Head of caudate nucleus (tissue), 42 donors: Measurements from ENCODE around the gene HTT.

Source experiments
- DNase-seq, 42 donors: peaks; one replicate each; pipeline versions ENCODE4 v3.0.0 to v3.0.0-alpha.2; 2020 to 2021; ENCODE audit warnings: mixed read lengths in 7 of 42
- intact Hi-C: fragments of 100-400 bp; cut with DNase I; formaldehyde crosslinking; loops from one replicate; pipeline ENCODE4 v1.15.0; 2022

The HTT gene

GRCh38 chr4:3286335-3287175, 212.1 kb downstream of the HTT start:
- peak in 10 of 42 donors; percentile 4 to 63 (median 14) for DNase-seq
- intact Hi-C loops, result no loop called here

GRCh38 chr4:3287271-3287971, 212.9 kb downstream of the HTT start:
- peak in 8 of 42 donors; percentile 12 to 36 (median 18) for DNase-seq
- intact Hi-C loops, result no loop called here

- DNase-seq, result peak in 5 of 42 donors; percentile 10 to 36 (median 11)
- intact Hi-C loops, result no loop called here
These were observed 213.6 kb downstream of the HTT start for GRCh38 chr4:3287972-3288570.

GRCh38 chr4:3288571-3289094, 214.2 kb downstream of the HTT start:
- intact Hi-C loops, result no loop called here
- DNase-seq, result peak in 8 of 42 donors; percentile 4 to 43 (median 14)

GRCh38 chr4:3290476-3290875, 216.0 kb downstream of the HTT start:
- intact Hi-C loops, result no loop called here

GRCh38 chr4:3290889-3291321, 216.4 kb downstream of the HTT start:
- intact Hi-C loops, result no loop called here
- peak in 5 of 42 donors; percentile 1 to 26 (median 10) for DNase-seq

More at GRCh38 chr4:3290476-3290875, 216.0 kb downstream of the HTT start:
- peak in 5 of 42 donors; percentile 4 to 30 (median 8) for DNase-seq

GRCh38 chr4:3291411-3291968, 217.0 kb downstream of the HTT start:
- intact Hi-C loops, result no loop called here
- peak in 6 of 42 donors; percentile 10 to 41 (median 18) for DNase-seq

GRCh38 chr4:3291969-3292570, 217.6 kb downstream of the HTT start:
- peak in 36 of 42 donors; percentile 12 to 78 (median 53) for DNase-seq
- intact Hi-C loops, result no loop called here

GRCh38 chr4:3292571-3293400, 218.3 kb downstream of the HTT start, which contains the start of gene RGS12:
Gene RGS12, plus strand, starts transcription at chr4:3293021. Its CDS starts 23,150 bp downstream, at chr4:3316171.
- intact Hi-C loops, result no loop called here
- peak; percentile 92 to 98 (median 97) for DNase-seq
